HEK293 (cell line): Measurements from ENCODE around the gene GLT6D1.

Source experiments
- CTCF ChIA-PET: fragments of 350-600 bp; formaldehyde crosslinking; extraction: SDS; loops from one replicate; lab custom pipeline; 2021; ENCODE audit warnings: antibody characterized with exemption; lab: Yijun Ruan, JAX
- POLR2A ChIA-PET: fragments of 300-600 bp; formaldehyde crosslinking; extraction: SDS; loops from one replicate; lab custom pipeline; 2020; ENCODE audit warnings: antibody characterized with exemption, inconsistent platforms; lab: Yijun Ruan, JAX
- H3K27ac ChIP-seq: fragments of 200-500 bp; sonication (Bioruptor generic); 2 replicates; pipeline ENCODE4 v1.5.1; 2014; ENCODE audit warnings: low read depth, low read length, control low read depth, inconsistent platforms; ENCODE audit errors: extremely low read depth
- H3K36me3 ChIP-seq, 2 experiments: fragments of 200-500 bp in 1 of 2; sonication (Bioruptor generic) in 1 of 2; 1 replicate in 1 of 2; 2 replicates in 1 of 2; pipeline ENCODE4 v1.5.1; 2014 to 2017; ENCODE audit warnings: inconsistent platforms in 2 of 2, low read length in 2 of 2; ENCODE audit not compliant: control insufficient read depth in 2 of 2, insufficient read depth in 1 of 2
- H3K4me1 ChIP-seq: fragments of 200-500 bp; sonication (Bioruptor generic); 2 replicates; pipeline ENCODE4 v1.5.1; 2014; ENCODE audit warnings: mild to moderate bottlenecking, low read length, inconsistent platforms; ENCODE audit not compliant: control insufficient read depth, insufficient read depth
- H3K4me3 ChIP-seq: 2 replicates; pipeline ENCODE4 v1.5.1; 2011; ENCODE audit warnings: low read depth, mild to moderate bottlenecking, control low read depth, low read length, moderate library complexity
- H3K9me3 ChIP-seq: fragments of 200-500 bp; sonication (Bioruptor generic); 2 replicates; pipeline ENCODE4 v1.5.1; 2014; ENCODE audit warnings: low read depth, low read length, inconsistent platforms; ENCODE audit not compliant: control insufficient read depth, insufficient read depth
- CTCF ChIP-seq: fragments of 450-650 bp; formaldehyde crosslinking; IDR thresholded peaks from 2 replicates; pipeline ENCODE4 v1.5.1; 2016; ENCODE audit warnings: missing biosample characterization, missing genetic modification characterization
- HOXC10 ChIP-seq: sonication (generic); formaldehyde crosslinking; IDR thresholded peaks from 2 replicates; pipeline ENCODE4 v1.8.1; 2023; ENCODE audit warnings: mild to moderate bottlenecking, missing genetic modification reagents
- HOXD13 ChIP-seq: sonication (generic); formaldehyde crosslinking; IDR thresholded peaks from 2 replicates; pipeline ENCODE4 v1.8.0; 2022; ENCODE audit warnings: missing genetic modification reagents, borderline replicate concordance
- MEIS1 ChIP-seq: sonication (generic); formaldehyde crosslinking; IDR thresholded peaks from 2 replicates; pipeline ENCODE4 v1.8.1; 2022; ENCODE audit warnings: missing genetic modification reagents, mild to moderate bottlenecking, borderline replicate concordance
- PRDM10 ChIP-seq: fragments of 450-650 bp; formaldehyde crosslinking; IDR thresholded peaks from 2 replicates; pipeline ENCODE4 v1.5.1; 2016; ENCODE audit warnings: missing biosample characterization, missing genetic modification characterization
- TCF7L2 ChIP-seq: IDR thresholded peaks from 2 replicates; pipeline ENCODE4 v1.6.1; 2011; ENCODE audit warnings: low read depth, mild to moderate bottlenecking, inconsistent platforms, low read length, moderate library complexity, borderline replicate concordance
- TSHZ1 ChIP-seq: fragments of 450-650 bp; formaldehyde crosslinking; IDR thresholded peaks from 2 replicates; pipeline ENCODE4 v1.5.1; 2016; ENCODE audit warnings: missing biosample characterization, missing genetic modification characterization, borderline replicate concordance
- ZNF112 ChIP-seq: fragments of 450-650 bp; formaldehyde crosslinking; IDR thresholded peaks from 2 replicates; pipeline ENCODE4 v1.5.0; 2017; ENCODE audit warnings: missing biosample characterization, missing genetic modification characterization
- ZNF138 ChIP-seq: fragments of 450-650 bp; formaldehyde crosslinking; IDR thresholded peaks from 2 replicates; pipeline ENCODE4 v1.5.1; 2016; ENCODE audit warnings: missing biosample characterization, missing genetic modification characterization, borderline replicate concordance
- ZNF155 ChIP-seq: fragments of 450-650 bp; formaldehyde crosslinking; IDR thresholded peaks from 2 replicates; pipeline ENCODE4 v1.5.1; 2016; ENCODE audit warnings: missing biosample characterization, missing genetic modification characterization
- ZNF175 ChIP-seq: fragments of 450-650 bp; formaldehyde crosslinking; IDR thresholded peaks from 2 replicates; pipeline ENCODE4 v1.5.1; 2016; ENCODE audit warnings: missing biosample characterization, missing genetic modification characterization
- ZNF19 ChIP-seq: fragments of 450-650 bp; formaldehyde crosslinking; IDR thresholded peaks from 2 replicates; pipeline ENCODE4; 2016; ENCODE audit warnings: missing biosample characterization, missing genetic modification characterization, low read depth
- ZNF274 ChIP-seq, 2 experiments: fragments of 200-500 bp in 1 of 2; fragments of 450-650 bp in 1 of 2; sonication (Bioruptor generic) in 1 of 2; formaldehyde crosslinking in 1 of 2; IDR thresholded peaks; 2 replicates each; pipeline versions ENCODE4 v1.5.1 to v1.6.1; 2014 to 2016; ENCODE audit warnings: borderline replicate concordance in 1 of 2, inconsistent platforms in 1 of 2, low read length in 1 of 2, missing biosample characterization in 1 of 2, missing genetic modification characterization in 1 of 2
- ZNF544 ChIP-seq: fragments of 450-650 bp; formaldehyde crosslinking; IDR thresholded peaks from 2 replicates; pipeline ENCODE4 v1.5.0; 2017; ENCODE audit warnings: missing biosample characterization, missing genetic modification characterization
- ZNF621 ChIP-seq: fragments of 450-650 bp; formaldehyde crosslinking; IDR thresholded peaks from 2 replicates; pipeline ENCODE4 v1.5.1; 2017; ENCODE audit warnings: missing biosample characterization, missing genetic modification characterization
- ZNF747 ChIP-seq: fragments of 450-650 bp; formaldehyde crosslinking; IDR thresholded peaks from 2 replicates; pipeline ENCODE4 v1.5.1; 2016; ENCODE audit warnings: missing biosample characterization, missing genetic modification characterization
- ZSCAN16 ChIP-seq: fragments of 450-650 bp; formaldehyde crosslinking; IDR thresholded peaks from 2 replicates; pipeline ENCODE4 v1.5.1; 2016; ENCODE audit warnings: missing biosample characterization, missing genetic modification characterization
- ZXDB ChIP-seq: fragments of 450-650 bp; formaldehyde crosslinking; IDR thresholded peaks from 2 replicates; pipeline ENCODE4 v1.5.1; 2016; ENCODE audit warnings: missing biosample characterization, missing genetic modification characterization
- TF ChIP-seq, protein P1 (sequence below): fragments of 450-650 bp; formaldehyde crosslinking; IDR thresholded peaks from 2 replicates; pipeline ENCODE4 v1.5.1; 2016; ENCODE audit warnings: missing biosample characterization, missing genetic modification characterization

GLT6D1 gene

DNA sequence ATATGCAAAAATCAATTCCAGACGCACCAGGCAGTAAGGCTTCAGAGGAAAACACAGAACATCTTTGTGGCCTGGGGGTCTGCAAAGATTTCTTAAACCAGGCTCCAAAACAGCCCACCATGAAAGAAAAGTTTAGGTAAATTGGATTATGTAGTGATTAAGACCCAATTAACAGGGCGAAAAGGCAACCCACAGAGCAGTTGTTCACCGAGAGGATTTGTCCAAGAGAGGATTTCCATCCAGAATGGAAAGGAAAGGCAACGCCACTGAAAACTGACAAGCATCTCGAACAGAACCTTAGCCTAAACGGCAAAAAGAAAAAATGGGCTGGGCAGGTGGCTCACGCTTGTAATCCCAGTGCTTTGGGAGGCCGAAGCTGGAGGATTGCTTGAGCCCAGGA is 37.4 kb downstream of the GLT6D1 start:
- Histone ChIP-seq H3K27ac (no peak overlapping the region), H3K4me1 (no peaks in the 10 kb centered on the region), H3K9me3 (no peaks in the 10 kb centered on the region), H3K4me3 (no peak overlapping the region), H3K36me3 (no peaks in the 10 kb centered on the region)
- POLR2A ChIA-PET, result no interaction called here
- CTCF ChIA-PET, result interaction anchor here (0.6 to 7.1 kb wide), 15 partner anchors 10 to 879 kb away, joined by 3 to 39 read pairs (median 5); no protein-coding TSS in a partner anchor
- TF ChIP-seq TSHZ1 (no peak), HOXD13 (CRISPR knock-in tag) (no peak), ZNF138 (tag by site-specific recombination) (no peak), ZNF19 (no peak), HOXC10 (CRISPR knock-in tag) (no peak), ZXDB (tag by site-specific recombination) (no peak), ZNF112 (tag by site-specific recombination) (no peak), CTCF (tag by site-specific recombination) (no peak), ZNF747 (tag by site-specific recombination) (no peak), ZNF175 (tag by site-specific recombination) (no peak), ZNF274 (IDR thresholded peaks at IDR 0.05; ENCODE audit: low read length) (no peak), ZNF274 (tag by site-specific recombination; IDR thresholded peaks at IDR 0.05; ENCODE audit: borderline replicate concordance) (no peak), ZSCAN16 (tag by site-specific recombination) (no peak), ZNF544 (no peak), PRDM10 (tag by site-specific recombination) (no peak), ZNF155 (tag by site-specific recombination) (no peak), MEIS1 (CRISPR knock-in tag) (no peak), ZNF621 (no peak), TCF7L2 (no peak)
- TF ChIP-seq, protein P1, sequence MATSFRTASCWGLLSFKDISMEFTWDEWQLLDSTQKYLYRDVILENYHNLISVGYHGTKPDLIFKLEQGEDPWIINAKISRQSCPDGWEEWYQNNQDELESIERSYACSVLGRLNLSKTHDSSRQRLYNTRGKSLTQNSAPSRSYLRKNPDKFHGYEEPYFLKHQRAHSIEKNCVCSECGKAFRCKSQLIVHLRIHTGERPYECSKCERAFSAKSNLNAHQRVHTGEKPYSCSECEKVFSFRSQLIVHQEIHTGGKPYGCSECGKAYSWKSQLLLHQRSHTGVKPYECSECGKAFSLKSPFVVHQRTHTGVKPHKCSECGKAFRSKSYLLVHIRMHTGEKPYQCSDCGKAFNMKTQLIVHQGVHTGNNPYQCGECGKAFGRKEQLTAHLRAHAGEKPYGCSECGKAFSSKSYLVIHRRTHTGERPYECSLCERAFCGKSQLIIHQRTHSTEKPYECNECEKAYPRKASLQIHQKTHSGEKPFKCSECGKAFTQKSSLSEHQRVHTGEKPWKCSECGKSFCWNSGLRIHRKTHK, result no peak
